Panc1 (cell line): Measurements from ENCODE around the gene MAT2B. TPM values are rescaled to one million over a fixed set of nuclear protein-coding genes. Genes with fewer than 3 reads are reported as not detected.
A peak's percentile ranks its signal among the peaks of the same experiment; 100 is the strongest.

Source experiments
- ATAC-seq: fragments of 200-7000 bp; cut with Tn5 transposase; 2 replicates; pipeline ENCODE4 v1.9.1; 2020; ENCODE audit warnings: mild to moderate bottlenecking, moderate library complexity
- BruUV-seq: library from RNA; stranded (reverse); fragments of 400-500 nt; replicated peaks from 2 replicates; lab custom pipeline; 2021; lab: Mats Ljungman, UMichigan
- CTCF ChIA-PET: fragments of 300-600 bp; sonication (Branson Sonifier 250); formaldehyde crosslinking; loops from one replicate; lab custom pipeline; 2022; ENCODE audit warnings: antibody characterized with exemption; lab: Charles Lee
- POLR2A ChIA-PET: fragments of 300-600 bp; sonication (Branson Sonifier 250); formaldehyde crosslinking; loops from one replicate; lab custom pipeline; 2022; ENCODE audit warnings: antibody characterized with exemption; lab: Charles Lee
- DNase-seq: peaks from one replicate; pipeline ENCODE4 v3.0.0-alpha.2; 2010; ENCODE audit warnings: low read depth, low spot score
- H3K27ac ChIP-seq: 2 replicates; pipeline ENCODE4 v1.5.1; 2011; ENCODE audit warnings: mild to moderate bottlenecking, low read length, inconsistent platforms
- H3K27me3 ChIP-seq: fragments of 200-500 bp; sonication (Bioruptor generic); 2 replicates; pipeline ENCODE4 v1.6.0; 2014; ENCODE audit warnings: low read length, inconsistent platforms; ENCODE audit not compliant: control insufficient read depth, insufficient read depth
- H3K36me3 ChIP-seq: fragments of 200-500 bp; sonication (Bioruptor generic); 2 replicates; pipeline ENCODE4 v1.5.1; 2014; ENCODE audit warnings: inconsistent platforms, mild to moderate bottlenecking, low read length, moderate library complexity; ENCODE audit not compliant: control insufficient read depth, insufficient read depth
- H3K4me1 ChIP-seq: 2 replicates; pipeline ENCODE4 v1.5.1; 2011; ENCODE audit warnings: inconsistent platforms, mild to moderate bottlenecking, low read length, moderate library complexity; ENCODE audit not compliant: control insufficient read depth, insufficient read depth
- H3K4me3 ChIP-seq, 2 experiments: 2 replicates each; pipeline ENCODE4 v1.5.1; 2011 to 2012; ENCODE audit warnings: low read depth in 2 of 2, low read length in 2 of 2, mild to moderate bottlenecking in 2 of 2, inconsistent platforms in 1 of 2, moderate library complexity in 1 of 2
- H3K9me3 ChIP-seq: fragments of 200-500 bp; sonication (Bioruptor generic); 2 replicates; pipeline ENCODE4 v1.5.1; 2014; ENCODE audit warnings: low read depth, mild to moderate bottlenecking, inconsistent platforms, low read length, moderate library complexity; ENCODE audit not compliant: control insufficient read depth, insufficient read depth
- POLR2AphosphoS5 ChIP-seq: IDR thresholded peaks from 2 replicates; pipeline ENCODE4 v1.6.1; 2012; ENCODE audit warnings: mild to moderate bottlenecking, low read depth, low read length, moderate library complexity
- SIN3A ChIP-seq: IDR thresholded peaks from 2 replicates; pipeline ENCODE4 v1.6.1; 2012; ENCODE audit warnings: low read depth, mild to moderate bottlenecking, low read length, moderate library complexity, borderline replicate concordance; ENCODE audit not compliant: insufficient read depth
- TCF7L2 ChIP-seq: IDR thresholded peaks from 2 replicates; pipeline ENCODE4 v1.6.1; 2011; ENCODE audit warnings: mild to moderate bottlenecking, low read depth, low read length, inconsistent platforms
- in situ Hi-C: cut with HindIII; loops from 2 replicates; pipeline ENCODE4 v1.10.0; 2016; ENCODE audit warnings: low sequenced_read_pairs, low pct_unique_long_range_greater_than_20kb
- intact Hi-C: fragments of 100-400 bp; cut with micrococcal nuclease; formaldehyde crosslinking; loops from one replicate; pipeline ENCODE4 v1.10.0; 2022; ENCODE audit not compliant: unreplicated experiment
- total RNA-seq: library from RNA; stranded (reverse); gene quantifications from one replicate; pipeline ENCODE4 v1.2.1, GENCODE V29; 2021; ENCODE audit not compliant: unreplicated experiment
- TF ChIP-seq, protein P1 (sequence below): fragments of 450-650 bp; IDR thresholded peaks from 2 replicates; pipeline ENCODE4 v1.5.1; 2017; ENCODE audit warnings: mild to moderate bottlenecking
- TF ChIP-seq, protein P2 (sequence below), 2 experiments: IDR thresholded peaks; 2 replicates each; pipeline ENCODE4 v1.6.1; 2011 to 2012; ENCODE audit warnings: low read depth in 2 of 2, control low read depth in 1 of 2, low read length in 1 of 2, mild to moderate bottlenecking in 1 of 2, moderate library complexity in 1 of 2; ENCODE audit not compliant: insufficient read depth in 1 of 2

MAT2B gene
- total RNA-seq, 1 experiment from 2014 or later: 52.1 TPM

DNA sequence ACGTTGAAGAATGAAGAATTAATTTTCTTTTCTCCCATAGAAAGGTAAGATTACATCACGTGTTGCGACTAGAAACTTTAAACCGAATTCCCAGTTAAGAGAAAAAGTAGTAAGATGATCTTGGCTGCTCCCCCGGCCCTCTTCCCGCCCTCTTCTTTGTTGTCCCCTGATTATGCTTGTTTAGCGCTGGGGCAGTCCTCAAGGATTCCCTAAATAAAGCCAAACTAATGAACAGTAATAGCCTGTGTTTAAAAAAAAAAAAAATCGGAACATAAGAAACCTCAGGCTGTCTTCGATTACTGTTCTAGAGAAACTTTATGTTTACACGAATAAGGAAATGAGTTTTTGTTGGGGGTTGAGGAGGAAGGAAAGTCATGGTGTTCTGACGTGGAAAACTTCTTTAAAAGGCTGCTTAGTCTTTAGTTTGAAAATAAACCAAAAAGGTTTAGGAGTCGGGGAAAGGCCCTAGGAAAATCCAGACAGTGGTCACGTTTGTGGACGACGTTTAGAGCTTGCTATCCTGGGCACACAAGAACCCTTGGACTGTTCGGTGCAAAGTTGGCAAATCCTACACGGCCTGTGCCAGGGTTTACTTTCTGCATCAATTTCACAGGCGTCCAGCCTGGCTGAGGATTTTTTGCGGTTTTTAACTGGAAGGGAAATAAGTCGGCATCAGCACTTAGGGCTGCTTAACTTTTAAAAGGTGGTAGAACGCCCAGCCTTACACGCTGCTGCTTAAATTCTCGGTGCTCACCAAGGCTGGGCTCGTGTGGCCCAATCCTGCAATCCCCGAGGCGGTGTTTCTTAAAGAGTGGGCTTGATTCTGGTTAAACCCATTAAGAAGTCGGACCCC is 1.1 kb upstream of the MAT2B start:
- intact Hi-C loops (no loop called here), in situ Hi-C loops (no loop called here)
- ChIA-PET POLR2A (no interaction called here), CTCF (no interaction called here)
- Histone ChIP-seq H3K9me3 (no peaks in the 10 kb centered on the region), H3K27ac (peak overlapping the region; percentile 99), H3K4me3 (peak overlapping the region; percentile 88 to 94), H3K4me1 (peaks cover 18% of the 10 kb centered on the region; the same call in 1 of the 2 replicates), H3K36me3 (peaks cover 6% of the 10 kb centered on the region; the same call in 1 of the 2 replicates), H3K27me3 (no peaks in the 10 kb centered on the region)
- no TSS peak for BruUV-seq
- ATAC-seq (0 out of 2 replicates have a peak, but pooled peaks have one; percentile 17), DNase-seq (no peak)
- no peak for TF ChIP-seq POLR2AphosphoS5

DNA sequence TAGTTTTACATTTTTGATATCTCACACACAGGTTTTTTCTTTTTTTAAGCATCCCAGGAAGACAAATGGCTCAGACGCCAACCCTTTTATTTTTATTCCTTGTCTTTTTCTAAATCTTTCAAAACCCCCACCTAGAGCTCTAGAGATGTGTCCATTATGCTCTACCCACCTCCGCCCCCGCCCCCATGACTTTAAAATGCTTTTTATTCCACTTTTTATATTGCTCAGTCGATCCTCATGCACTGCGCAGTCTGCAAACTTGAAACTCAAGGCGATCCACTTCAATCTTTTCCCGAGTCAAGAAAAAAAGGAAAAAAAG is 411 bp upstream of the MAT2B start:
- peak overlapping the region; percentile 99 for H3K27ac ChIP-seq
- peaks cover 6% of the 10 kb centered on the region; the same call in 1 of the 2 replicates for H3K36me3 ChIP-seq
- H3K4me3 ChIP-seq: peak overlapping the region; percentile 88 to 94
- DNase-seq (no peak), ATAC-seq (peak; percentile 37)
- H3K27me3 ChIP-seq: no peaks in the 10 kb centered on the region
- intact Hi-C loops: no loop called here
- H3K9me3 ChIP-seq: no peaks in the 10 kb centered on the region
- CTCF ChIA-PET: no interaction called here
- in situ Hi-C loops: no loop called here
- TSS peak; percentile 97 for BruUV-seq
- H3K4me1 ChIP-seq: peaks cover 22% of the 10 kb centered on the region; the same call in 1 of the 2 replicates
- POLR2A ChIA-PET: interaction anchor here (1.1 kb wide), 1 partner anchor 44 kb away, joined by 9 read pairs; the partner anchor contains the start of genes HMMR and NUDCD2
- TF ChIP-seq, protein P1, sequence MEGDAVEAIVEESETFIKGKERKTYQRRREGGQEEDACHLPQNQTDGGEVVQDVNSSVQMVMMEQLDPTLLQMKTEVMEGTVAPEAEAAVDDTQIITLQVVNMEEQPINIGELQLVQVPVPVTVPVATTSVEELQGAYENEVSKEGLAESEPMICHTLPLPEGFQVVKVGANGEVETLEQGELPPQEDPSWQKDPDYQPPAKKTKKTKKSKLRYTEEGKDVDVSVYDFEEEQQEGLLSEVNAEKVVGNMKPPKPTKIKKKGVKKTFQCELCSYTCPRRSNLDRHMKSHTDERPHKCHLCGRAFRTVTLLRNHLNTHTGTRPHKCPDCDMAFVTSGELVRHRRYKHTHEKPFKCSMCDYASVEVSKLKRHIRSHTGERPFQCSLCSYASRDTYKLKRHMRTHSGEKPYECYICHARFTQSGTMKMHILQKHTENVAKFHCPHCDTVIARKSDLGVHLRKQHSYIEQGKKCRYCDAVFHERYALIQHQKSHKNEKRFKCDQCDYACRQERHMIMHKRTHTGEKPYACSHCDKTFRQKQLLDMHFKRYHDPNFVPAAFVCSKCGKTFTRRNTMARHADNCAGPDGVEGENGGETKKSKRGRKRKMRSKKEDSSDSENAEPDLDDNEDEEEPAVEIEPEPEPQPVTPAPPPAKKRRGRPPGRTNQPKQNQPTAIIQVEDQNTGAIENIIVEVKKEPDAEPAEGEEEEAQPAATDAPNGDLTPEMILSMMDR: no peak
- no peak for TF ChIP-seq SIN3A
- TF ChIP-seq, protein P2, sequence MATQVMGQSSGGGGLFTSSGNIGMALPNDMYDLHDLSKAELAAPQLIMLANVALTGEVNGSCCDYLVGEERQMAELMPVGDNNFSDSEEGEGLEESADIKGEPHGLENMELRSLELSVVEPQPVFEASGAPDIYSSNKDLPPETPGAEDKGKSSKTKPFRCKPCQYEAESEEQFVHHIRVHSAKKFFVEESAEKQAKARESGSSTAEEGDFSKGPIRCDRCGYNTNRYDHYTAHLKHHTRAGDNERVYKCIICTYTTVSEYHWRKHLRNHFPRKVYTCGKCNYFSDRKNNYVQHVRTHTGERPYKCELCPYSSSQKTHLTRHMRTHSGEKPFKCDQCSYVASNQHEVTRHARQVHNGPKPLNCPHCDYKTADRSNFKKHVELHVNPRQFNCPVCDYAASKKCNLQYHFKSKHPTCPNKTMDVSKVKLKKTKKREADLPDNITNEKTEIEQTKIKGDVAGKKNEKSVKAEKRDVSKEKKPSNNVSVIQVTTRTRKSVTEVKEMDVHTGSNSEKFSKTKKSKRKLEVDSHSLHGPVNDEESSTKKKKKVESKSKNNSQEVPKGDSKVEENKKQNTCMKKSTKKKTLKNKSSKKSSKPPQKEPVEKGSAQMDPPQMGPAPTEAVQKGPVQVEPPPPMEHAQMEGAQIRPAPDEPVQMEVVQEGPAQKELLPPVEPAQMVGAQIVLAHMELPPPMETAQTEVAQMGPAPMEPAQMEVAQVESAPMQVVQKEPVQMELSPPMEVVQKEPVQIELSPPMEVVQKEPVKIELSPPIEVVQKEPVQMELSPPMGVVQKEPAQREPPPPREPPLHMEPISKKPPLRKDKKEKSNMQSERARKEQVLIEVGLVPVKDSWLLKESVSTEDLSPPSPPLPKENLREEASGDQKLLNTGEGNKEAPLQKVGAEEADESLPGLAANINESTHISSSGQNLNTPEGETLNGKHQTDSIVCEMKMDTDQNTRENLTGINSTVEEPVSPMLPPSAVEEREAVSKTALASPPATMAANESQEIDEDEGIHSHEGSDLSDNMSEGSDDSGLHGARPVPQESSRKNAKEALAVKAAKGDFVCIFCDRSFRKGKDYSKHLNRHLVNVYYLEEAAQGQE (IDR thresholded peaks at IDR 0.05; ENCODE audit: insufficient read depth in 1 of 2, low read depth in 2 of 2, low read length in 1 of 2): no peak
- no peak for TF ChIP-seq POLR2AphosphoS5
- TF ChIP-seq TCF7L2: no peak

DNA sequence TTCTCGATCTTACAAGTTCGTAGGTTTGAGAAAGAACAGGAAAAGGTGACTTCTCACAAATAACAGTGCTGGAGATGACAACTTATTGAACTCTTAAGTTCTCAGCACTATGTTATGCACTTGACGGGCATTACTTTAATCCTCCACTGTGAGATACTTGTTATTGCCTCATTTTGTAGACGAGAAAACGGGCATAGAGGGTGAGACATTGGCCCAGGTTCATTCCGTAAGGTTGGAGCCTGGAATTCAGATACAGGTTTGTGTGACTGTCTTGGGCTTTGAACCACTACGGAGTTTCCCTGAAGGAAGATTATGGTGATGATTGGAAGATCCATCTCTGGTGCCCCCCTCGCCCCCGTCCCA is 657 bp downstream of the MAT2B start:
- in situ Hi-C loops: no loop called here

More for the DNA sequence above, 657 bp downstream of the MAT2B start:
- intact Hi-C loops: no loop called here
- Histone ChIP-seq H3K4me1 (peaks cover 22% of the 10 kb centered on the region; the same call in 1 of the 2 replicates), H3K27ac (peak overlapping the region; percentile 99), H3K4me3 (peak overlapping the region; percentile 88 to 94), H3K36me3 (peaks cover 6% of the 10 kb centered on the region; the same call in 1 of the 2 replicates), H3K27me3 (no peaks in the 10 kb centered on the region), H3K9me3 (no peaks in the 10 kb centered on the region)
- DNase-seq: no peak
- CTCF ChIA-PET: no interaction called here
- TSS peak; percentile 74 for BruUV-seq
- POLR2A ChIA-PET: interaction anchor here (1.1 kb wide), 1 partner anchor 45 kb away, joined by 9 read pairs; the partner anchor contains the start of genes HMMR and NUDCD2
- no peak for ATAC-seq
- TF ChIP-seq, protein P1: peak; percentile 37; the same call in 1 of the 2 replicates
- TF ChIP-seq, protein P2 (IDR thresholded peaks at IDR 0.05; ENCODE audit: insufficient read depth in 1 of 2, low read depth in 2 of 2, low read length in 1 of 2): no peak
